Thyroid gland (tissue), 4 donors: ENCODE data around the gene VSTM2B. TPM values are rescaled to one million over a fixed set of nuclear protein-coding genes. Genes with fewer than 3 reads are reported as not detected.

Source experiments
- DNase-seq, 2 donors: peaks; one replicate each; pipeline ENCODE4 v3.0.0-alpha.2; 2019
- H3K27ac ChIP-seq, 3 donors: fragments of 200-600 bp; sonication (generic); 1 replicate in 2 of 3; 2 replicates in 1 of 3; pipeline ENCODE4 v1.5.1; 2016 to 2019; ENCODE audit warnings: mild to moderate bottlenecking in 1 of 3, moderate library complexity in 1 of 3
- H3K27me3 ChIP-seq: fragments of 200-600 bp; sonication (generic); one replicate; pipeline ENCODE4 v1.5.1; 2019
- H3K36me3 ChIP-seq, 2 donors: fragments of 200-600 bp; sonication (generic); one replicate each; pipeline ENCODE4 v1.5.1; 2016 to 2019
- H3K4me1 ChIP-seq, 2 donors: fragments of 200-600 bp; sonication (generic); one replicate each; pipeline ENCODE4 v1.5.1; 2017 to 2019
- H3K4me3 ChIP-seq, 3 donors: fragments of 200-600 bp; sonication (generic); replicated peaks in 1 of 3; 1 replicate in 2 of 3; 2 replicates in 1 of 3; pipeline ENCODE4 v1.5.1; 2016; ENCODE audit warnings: mild to moderate bottlenecking in 1 of 3
- H3K9me3 ChIP-seq: fragments of 200-600 bp; sonication (generic); one replicate; pipeline ENCODE4 v1.5.1; 2017
- CTCF ChIP-seq, 6 experiments: fragments of 200-600 bp in 3 of 6; fragments of 450-650 bp in 3 of 6; sonication (generic) in 3 of 6; IDR thresholded peaks; one replicate each; pipeline ENCODE4 v1.5.1; 2016 to 2019; ENCODE audit warnings: antibody characterized with exemption in 6 of 6, mild to moderate bottlenecking in 2 of 6, inconsistent platforms in 1 of 6, moderate library complexity in 1 of 6
- POLR2A ChIP-seq, 2 donors: fragments of 450-650 bp; IDR thresholded peaks; one replicate each; pipeline ENCODE4 v1.6.1; 2017; ENCODE audit warnings: antibody characterized with exemption in 2 of 2, mild to moderate bottlenecking in 2 of 2, moderate library complexity in 1 of 2
- whole genome bisulfite sequencing, 2 donors: methylation state at CpG; one replicate each; pipeline ENCODE4 v1.1.5; 2017; 5-methylcytosine and 5-hydroxymethylcytosine counted together
- intact Hi-C: fragments of 100-400 bp; cut with DNase I; formaldehyde crosslinking; loops from one replicate; pipeline ENCODE4 v1.15.1; 2023
- total RNA-seq, 4 donors: library from RNA; depleted of rRNA; stranded (reverse); fragments of >200 nt; gene quantifications; one replicate each; pipeline ENCODE4 v1.2.3, GENCODE V29; 2016

The VSTM2B gene
- total RNA-seq, 4 donors from 2014 or later, result not detected

DNA sequence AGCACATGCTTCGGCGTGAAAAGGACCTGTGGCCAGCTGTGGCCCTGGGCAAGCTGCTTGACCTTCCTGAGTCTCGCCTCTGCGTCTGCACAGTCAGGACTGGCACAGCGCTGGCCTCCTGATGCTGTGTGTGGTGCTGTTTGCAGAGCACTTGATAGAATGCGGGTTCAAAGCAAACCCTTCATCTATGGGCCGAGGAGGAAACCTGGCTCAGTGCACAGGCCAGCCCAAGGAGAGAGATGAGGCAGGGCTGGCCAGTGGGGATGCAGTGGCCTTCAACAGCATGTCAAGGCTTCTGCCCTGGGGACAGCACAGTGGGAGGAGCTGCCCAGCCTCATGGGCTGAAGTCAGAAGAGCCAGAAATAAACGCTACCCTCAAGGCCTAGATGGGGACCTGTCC lies 21.3 kb upstream of the VSTM2B start:
- Histone ChIP-seq H3K27me3 (no peaks in the 10 kb centered on the region), H3K4me3 (no peak overlapping the region), H3K9me3 (no peaks in the 10 kb centered on the region), H3K4me1 (no peaks in the 10 kb centered on the region), H3K27ac (no peak overlapping the region), H3K36me3 (no peaks in the 10 kb centered on the region)
- TF ChIP-seq CTCF (IDR thresholded peaks at IDR 0.05) (no peak), POLR2A (IDR thresholded peaks at IDR 0.05) (no peak)
- 69 to 81% methylated on average over 7 to 8 of the region's 8 CpGs for WGBS, 2 donors
- intact Hi-C loops, result no loop called here
- DNase-seq, result no peak

- TF ChIP-seq CTCF (IDR thresholded peaks at IDR 0.05) (no peak), POLR2A (IDR thresholded peaks at IDR 0.05) (no peak)
- Histone ChIP-seq H3K27ac (no peak overlapping the region), H3K4me3 (no peak overlapping the region), H3K36me3 (no peaks in the 10 kb centered on the region), H3K4me1 (no peaks in the 10 kb centered on the region), H3K9me3 (no peaks in the 10 kb centered on the region), H3K27me3 (no peaks in the 10 kb centered on the region)
- intact Hi-C loops, result no loop called here
- DNase-seq, result no peak
- WGBS, 2 donors, result 75 to 82% methylated on average over 9 to 11 of the region's 13 CpGs
Observed at GRCh38 chr19:29505097-29505824, 20.5 kb upstream of the VSTM2B start.

DNA sequence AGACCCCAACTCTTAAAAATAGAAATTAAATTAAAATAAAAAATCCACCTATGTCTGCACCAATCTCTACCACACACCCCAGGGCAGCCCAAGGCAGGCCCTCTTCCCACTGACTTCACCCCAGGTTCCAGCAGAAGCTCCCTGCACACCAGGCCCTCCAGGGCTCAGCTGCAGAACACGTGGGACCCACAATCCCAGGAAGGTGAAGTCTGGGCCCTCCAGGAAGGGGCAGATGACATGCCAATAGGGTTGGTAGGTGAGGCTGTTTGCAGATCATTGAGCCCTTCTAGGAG lies 19.2 kb upstream of the VSTM2B start:
- no peak overlapping the region for H3K27ac ChIP-seq
- no peaks in the 10 kb centered on the region for H3K4me1 ChIP-seq
- H3K4me3 ChIP-seq, result no peak overlapping the region
- WGBS, 2 donors, result 71% methylated on average over 1 of the region's 1 CpG
- H3K36me3 ChIP-seq, result no peaks in the 10 kb centered on the region
- no peaks in the 10 kb centered on the region for H3K9me3 ChIP-seq
- TF ChIP-seq POLR2A (IDR thresholded peaks at IDR 0.05) (no peak), CTCF (IDR thresholded peaks at IDR 0.05) (no peak)
- no peaks in the 10 kb centered on the region for H3K27me3 ChIP-seq
- intact Hi-C loops, result no loop called here
- DNase-seq, result no peak

DNA sequence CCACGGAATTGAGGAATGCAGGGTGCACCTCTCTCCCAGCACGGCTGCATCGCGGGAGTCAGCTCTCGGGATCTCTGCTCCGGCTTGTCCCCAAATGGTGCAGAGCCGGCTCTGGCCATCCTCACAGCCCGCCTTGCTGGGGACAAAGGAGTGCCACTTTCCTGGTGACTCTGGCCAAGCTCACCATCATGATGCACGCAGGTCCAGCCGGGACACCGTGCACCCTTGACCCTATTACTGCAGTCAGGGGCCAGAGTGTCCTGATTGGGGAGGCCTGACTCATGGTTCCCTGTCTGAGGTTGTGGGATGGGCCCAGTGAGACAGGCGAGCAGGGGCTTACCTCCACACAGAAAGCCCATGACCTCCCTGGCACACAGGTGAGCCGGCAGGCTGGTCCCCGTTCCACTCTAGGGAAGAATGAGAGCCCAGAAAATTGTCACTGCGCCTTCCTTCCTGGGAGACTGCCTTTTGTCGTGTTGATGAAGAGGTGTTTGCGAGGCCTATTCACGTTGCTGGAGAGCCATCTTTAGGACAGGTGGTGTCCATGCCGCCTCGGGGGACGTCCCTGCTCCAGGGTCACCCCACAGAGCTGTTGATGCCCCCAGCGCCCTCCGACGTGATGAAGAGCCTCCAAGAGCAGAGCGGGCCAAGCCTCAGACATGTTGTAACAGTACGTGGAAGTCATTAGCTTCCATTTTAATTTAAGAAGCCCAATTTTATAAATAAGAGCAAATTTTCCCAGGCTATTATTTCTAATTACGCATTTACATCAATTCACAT lies 18.5 kb upstream of the VSTM2B start:
- TF ChIP-seq CTCF (IDR thresholded peaks at IDR 0.05) (no peak), POLR2A (IDR thresholded peaks at IDR 0.05) (no peak)
- no peak overlapping the region for H3K27ac ChIP-seq
- no peaks in the 10 kb centered on the region for H3K36me3 ChIP-seq
- H3K9me3 ChIP-seq, result no peaks in the 10 kb centered on the region
- DNase-seq, result no peak
- H3K4me3 ChIP-seq, result no peak overlapping the region
- H3K27me3 ChIP-seq, result no peaks in the 10 kb centered on the region
- no peaks in the 10 kb centered on the region for H3K4me1 ChIP-seq
- intact Hi-C loops, result no loop called here
- WGBS, 2 donors, result 76 to 77% methylated on average over 16 to 26 of the region's 27 CpGs

- H3K9me3 ChIP-seq, result no peaks in the 10 kb centered on the region
- no peaks in the 10 kb centered on the region for H3K36me3 ChIP-seq
- WGBS, 2 donors, result 55 to 66% methylated on average over 1 of the region's 1 CpG
- intact Hi-C loops, result no loop called here
- no peak overlapping the region for H3K4me3 ChIP-seq
- H3K27me3 ChIP-seq, result no peaks in the 10 kb centered on the region
- no peak overlapping the region for H3K27ac ChIP-seq
- H3K4me1 ChIP-seq, result no peaks in the 10 kb centered on the region
- DNase-seq, result no peak
- TF ChIP-seq CTCF (IDR thresholded peaks at IDR 0.05) (no peak), POLR2A (IDR thresholded peaks at IDR 0.05) (no peak)
Observed at GRCh38 chr19:29508181-29508580, 17.6 kb upstream of the VSTM2B start.
